ENCODE data around the gene KIAA1217. TPM values are rescaled to one million over a fixed set of nuclear protein-coding genes. Genes with fewer than 3 reads are reported as not detected.

The KIAA1217 gene
- total RNA-seq, 1 donor from 2014 or later = 16.2 TPM

- H3K4me1 ChIP-seq (ENCODE audit: control insufficient read depth in 3 of 3, insufficient read depth in 3 of 3, low read length in 3 of 3) = peaks cover 38 to 49% (median 38%) of the 10 kb centered on the region in 3 donors
- H3K9me3 ChIP-seq (ENCODE audit: control insufficient read depth in 3 of 3, low read length in 3 of 3) = no peaks in the 10 kb centered on the region
- H3K27ac ChIP-seq (ENCODE audit: low read depth, low read length) = peak overlapping the region; percentile 84
- H3K36me3 ChIP-seq (ENCODE audit: control insufficient read depth in 3 of 3, insufficient read depth in 3 of 3, low read length in 3 of 3) = no peaks in the 10 kb centered on the region
- H3K9ac ChIP-seq (ENCODE audit: low read depth in 1 of 3, low read length in 3 of 3) = peak overlapping the region in 2 of 3 donors; percentile 43 to 55
- H3K27me3 ChIP-seq (ENCODE audit: control insufficient read depth in 3 of 3, insufficient read depth in 3 of 3, low read length in 3 of 3) = no peaks in the 10 kb centered on the region
- H3K4me3 ChIP-seq (ENCODE audit: low read length in 3 of 3) = peak overlapping the region; percentile 3 to 35 (median 30)
These were observed 174.2 kb downstream of the KIAA1217 start for GRCh38 chr10:24382979-24383663.

- peak overlapping the region; percentile 3 to 41 (median 30) for H3K4me3 ChIP-seq (ENCODE audit: low read length in 3 of 3)
- H3K9me3 ChIP-seq (ENCODE audit: control insufficient read depth in 3 of 3, low read length in 3 of 3) = no peaks in the 10 kb centered on the region
- H3K27ac ChIP-seq (ENCODE audit: low read depth, low read length) = peak overlapping the region; percentile 84
- H3K9ac ChIP-seq (ENCODE audit: low read depth in 1 of 3, low read length in 3 of 3) = peak overlapping the region in 2 of 3 donors; percentile 63 to 71
- no peaks in the 10 kb centered on the region for H3K27me3 ChIP-seq (ENCODE audit: control insufficient read depth in 3 of 3, insufficient read depth in 3 of 3, low read length in 3 of 3)
- H3K4me1 ChIP-seq (ENCODE audit: control insufficient read depth in 3 of 3, insufficient read depth in 3 of 3, low read length in 3 of 3) = peaks cover 38 to 45% (median 38%) of the 10 kb centered on the region in 3 donors
- H3K36me3 ChIP-seq (ENCODE audit: control insufficient read depth in 3 of 3, insufficient read depth in 3 of 3, low read length in 3 of 3) = no peaks in the 10 kb centered on the region
These were observed 174.8 kb downstream of the KIAA1217 start for GRCh38 chr10:24383681-24384106.

DNA sequence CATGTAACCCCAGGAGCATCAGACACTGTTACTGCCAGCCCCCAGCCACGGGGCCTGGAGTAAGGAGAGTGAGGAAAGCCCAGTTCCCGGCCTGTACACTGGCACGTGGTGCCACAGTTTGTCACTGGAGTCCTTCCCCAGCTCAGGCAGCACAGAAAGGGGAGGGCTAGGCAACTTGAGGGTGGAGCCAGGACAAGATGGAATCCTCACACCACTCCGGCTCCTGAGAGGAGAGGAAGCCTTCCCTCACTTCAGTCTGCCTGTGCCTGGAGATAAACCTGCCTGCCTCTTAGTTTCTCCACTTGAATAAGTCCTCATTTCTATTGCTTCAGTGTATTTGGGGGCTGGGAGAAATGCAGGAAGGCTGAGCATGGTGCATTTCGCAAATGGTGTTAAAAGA lies 176.0 kb downstream of the KIAA1217 start:
- H3K36me3 ChIP-seq (ENCODE audit: control insufficient read depth in 3 of 3, insufficient read depth in 3 of 3, low read length in 3 of 3) = peaks cover 0 to 1% (median 0%) of the 10 kb centered on the region in 3 donors
- H3K9ac ChIP-seq (ENCODE audit: low read depth in 1 of 3, low read length in 3 of 3) = peak overlapping the region in 1 of 3 donors; percentile 9
- no peak overlapping the region for H3K4me3 ChIP-seq (ENCODE audit: low read length in 3 of 3)
- no peaks in the 10 kb centered on the region for H3K27me3 ChIP-seq (ENCODE audit: control insufficient read depth in 3 of 3, insufficient read depth in 3 of 3, low read length in 3 of 3)
- H3K4me1 ChIP-seq (ENCODE audit: control insufficient read depth in 3 of 3, insufficient read depth in 3 of 3, low read length in 3 of 3) = peaks cover 38 to 45% (median 38%) of the 10 kb centered on the region in 3 donors
- peak overlapping the region; percentile 84 for H3K27ac ChIP-seq (ENCODE audit: low read depth, low read length)
- H3K9me3 ChIP-seq (ENCODE audit: control insufficient read depth in 3 of 3, low read length in 3 of 3) = no peaks in the 10 kb centered on the region

DNA sequence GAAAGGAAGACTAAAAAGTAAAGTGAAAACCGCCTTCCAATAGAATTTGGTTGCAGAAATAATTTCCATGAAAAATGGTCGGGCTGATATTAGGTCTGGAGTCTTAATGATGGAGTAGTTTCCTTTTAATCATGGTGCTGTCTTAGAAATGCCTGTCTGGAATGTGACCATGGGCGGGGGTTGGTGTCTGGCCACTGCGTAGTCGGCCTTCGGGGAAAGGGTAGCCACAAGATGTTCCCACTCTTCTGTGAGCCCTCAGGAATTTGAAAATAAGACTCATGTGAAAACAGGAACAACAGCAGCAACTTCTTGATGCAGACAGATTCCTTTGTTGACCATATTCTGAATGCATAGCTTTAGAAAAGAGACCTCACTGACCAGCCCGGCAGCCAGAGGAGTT lies 176.8 kb downstream of the KIAA1217 start:
- Histone ChIP-seq H3K36me3 (ENCODE audit: control insufficient read depth in 3 of 3, insufficient read depth in 3 of 3, low read length in 3 of 3) (peaks cover 0 to 1% (median 0%) of the 10 kb centered on the region in 3 donors), H3K4me1 (ENCODE audit: control insufficient read depth in 3 of 3, insufficient read depth in 3 of 3, low read length in 3 of 3) (peaks cover 38 to 43% (median 38%) of the 10 kb centered on the region in 3 donors), H3K9me3 (ENCODE audit: control insufficient read depth in 3 of 3, low read length in 3 of 3) (no peaks in the 10 kb centered on the region), H3K27ac (ENCODE audit: low read depth, low read length) (peak overlapping the region; percentile 29), H3K9ac (ENCODE audit: low read depth in 1 of 3, low read length in 3 of 3) (no peak overlapping the region), H3K4me3 (ENCODE audit: low read length in 3 of 3) (no peak overlapping the region), H3K27me3 (ENCODE audit: control insufficient read depth in 3 of 3, insufficient read depth in 3 of 3, low read length in 3 of 3) (no peaks in the 10 kb centered on the region)

DNA sequence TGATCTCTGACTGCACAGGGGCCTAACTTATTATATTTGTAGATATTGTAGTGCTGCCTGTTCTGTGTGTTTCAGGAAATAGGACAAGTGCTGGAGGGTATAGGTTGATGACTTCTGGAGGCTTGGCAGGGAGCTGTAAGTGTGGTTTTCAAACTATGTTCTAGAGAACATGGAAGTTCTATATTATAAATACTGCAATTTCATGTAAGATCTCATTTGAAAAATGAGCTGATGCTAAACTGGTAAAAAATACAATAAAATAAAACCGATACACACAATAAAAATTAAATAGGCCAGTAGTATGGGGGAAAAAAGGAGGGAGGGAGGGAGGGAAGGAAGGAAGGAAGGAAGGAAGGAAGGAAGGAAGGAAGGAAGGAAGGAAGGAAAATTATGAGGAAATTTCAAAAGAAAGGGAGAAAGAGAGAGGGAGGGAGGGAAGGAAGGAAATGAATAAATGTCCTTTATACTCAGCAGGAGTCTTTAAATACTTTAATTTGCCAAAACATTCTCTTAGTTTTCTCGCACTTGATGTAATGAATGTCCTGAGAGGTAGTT lies 181.3 kb downstream of the KIAA1217 start:
- H3K36me3 ChIP-seq (ENCODE audit: control insufficient read depth in 3 of 3, insufficient read depth in 3 of 3, low read length in 3 of 3) = peaks cover 0 to 4% (median 0%) of the 10 kb centered on the region in 3 donors

GRCh38 chr10:24390746-24391145 lies 181.8 kb downstream of the KIAA1217 start:
- no peak overlapping the region for H3K4me3 ChIP-seq (ENCODE audit: low read length in 3 of 3)
- no peak overlapping the region for H3K9ac ChIP-seq (ENCODE audit: low read depth in 1 of 3, low read length in 3 of 3)

More for the DNA sequence above, 181.3 kb downstream of the KIAA1217 start:
- Histone ChIP-seq H3K27ac (ENCODE audit: low read depth, low read length) (no peak overlapping the region), H3K4me3 (ENCODE audit: low read length in 3 of 3) (no peak overlapping the region), H3K9me3 (ENCODE audit: control insufficient read depth in 3 of 3, low read length in 3 of 3) (no peaks in the 10 kb centered on the region), H3K27me3 (ENCODE audit: control insufficient read depth in 3 of 3, insufficient read depth in 3 of 3, low read length in 3 of 3) (no peaks in the 10 kb centered on the region), H3K9ac (ENCODE audit: low read depth in 1 of 3, low read length in 3 of 3) (no peak overlapping the region), H3K4me1 (ENCODE audit: control insufficient read depth in 3 of 3, insufficient read depth in 3 of 3, low read length in 3 of 3) (peaks cover 1 to 5% (median 3%) of the 10 kb centered on the region in 3 donors)

GRCh38 chr10:24393201-24393600 lies 184.3 kb downstream of the KIAA1217 start:
- Histone ChIP-seq H3K4me1 (ENCODE audit: control insufficient read depth in 3 of 3, insufficient read depth in 3 of 3, low read length in 3 of 3) (peaks cover 0 to 2% (median 0%) of the 10 kb centered on the region in 3 donors), H3K27ac (ENCODE audit: low read depth, low read length) (no peak overlapping the region), H3K36me3 (ENCODE audit: control insufficient read depth in 3 of 3, insufficient read depth in 3 of 3, low read length in 3 of 3) (peaks cover 0 to 4% (median 0%) of the 10 kb centered on the region in 3 donors), H3K4me3 (ENCODE audit: low read length in 3 of 3) (no peak overlapping the region), H3K27me3 (ENCODE audit: control insufficient read depth in 3 of 3, insufficient read depth in 3 of 3, low read length in 3 of 3) (no peaks in the 10 kb centered on the region), H3K9me3 (ENCODE audit: control insufficient read depth in 3 of 3, low read length in 3 of 3) (no peaks in the 10 kb centered on the region), H3K9ac (ENCODE audit: low read depth in 1 of 3, low read length in 3 of 3) (no peak overlapping the region)

More at GRCh38 chr10:24390746-24391145, 181.8 kb downstream of the KIAA1217 start:
- Histone ChIP-seq H3K27ac (ENCODE audit: low read depth, low read length) (no peak overlapping the region), H3K27me3 (ENCODE audit: control insufficient read depth in 3 of 3, insufficient read depth in 3 of 3, low read length in 3 of 3) (no peaks in the 10 kb centered on the region), H3K36me3 (ENCODE audit: control insufficient read depth in 3 of 3, insufficient read depth in 3 of 3, low read length in 3 of 3) (peaks cover 0 to 4% (median 0%) of the 10 kb centered on the region in 3 donors), H3K4me1 (ENCODE audit: control insufficient read depth in 3 of 3, insufficient read depth in 3 of 3, low read length in 3 of 3) (peaks cover 0 to 2% (median under 1%) of the 10 kb centered on the region in 3 donors), H3K9me3 (ENCODE audit: control insufficient read depth in 3 of 3, low read length in 3 of 3) (no peaks in the 10 kb centered on the region)

- no peak overlapping the region for H3K27ac ChIP-seq (ENCODE audit: low read depth, low read length)
- peaks cover 0 to 2% (median 0%) of the 10 kb centered on the region in 3 donors for H3K4me1 ChIP-seq (ENCODE audit: control insufficient read depth in 3 of 3, insufficient read depth in 3 of 3, low read length in 3 of 3)
- no peak overlapping the region for H3K9ac ChIP-seq (ENCODE audit: low read depth in 1 of 3, low read length in 3 of 3)
- H3K36me3 ChIP-seq (ENCODE audit: control insufficient read depth in 3 of 3, insufficient read depth in 3 of 3, low read length in 3 of 3) = peaks cover 0 to 4% (median 0%) of the 10 kb centered on the region in 3 donors
- H3K9me3 ChIP-seq (ENCODE audit: control insufficient read depth in 3 of 3, low read length in 3 of 3) = no peaks in the 10 kb centered on the region
- H3K27me3 ChIP-seq (ENCODE audit: control insufficient read depth in 3 of 3, insufficient read depth in 3 of 3, low read length in 3 of 3) = no peaks in the 10 kb centered on the region
- no peak overlapping the region for H3K4me3 ChIP-seq (ENCODE audit: low read length in 3 of 3)
These were observed 185.7 kb downstream of the KIAA1217 start for GRCh38 chr10:24394461-24395190.

GRCh38 chr10:24396396-24396795 lies 187.5 kb downstream of the KIAA1217 start:
- Histone ChIP-seq H3K9me3 (ENCODE audit: control insufficient read depth in 3 of 3, low read length in 3 of 3) (no peaks in the 10 kb centered on the region), H3K27ac (ENCODE audit: low read depth, low read length) (no peak overlapping the region)

More at GRCh38 chr10:24396396-24396795, 187.5 kb downstream of the KIAA1217 start:
- Histone ChIP-seq H3K4me3 (ENCODE audit: low read length in 3 of 3) (no peak overlapping the region), H3K9ac (ENCODE audit: low read depth in 1 of 3, low read length in 3 of 3) (no peak overlapping the region), H3K4me1 (ENCODE audit: control insufficient read depth in 3 of 3, insufficient read depth in 3 of 3, low read length in 3 of 3) (peaks cover 0 to 2% (median 0%) of the 10 kb centered on the region in 3 donors), H3K36me3 (ENCODE audit: control insufficient read depth in 3 of 3, insufficient read depth in 3 of 3, low read length in 3 of 3) (peaks cover 0 to 5% (median 0%) of the 10 kb centered on the region in 3 donors), H3K27me3 (ENCODE audit: control insufficient read depth in 3 of 3, insufficient read depth in 3 of 3, low read length in 3 of 3) (no peaks in the 10 kb centered on the region)

Data from skeletal muscle tissue (tissue), 4 donors.